Astrocyte (in vitro differentiated cells and primary cell): ENCODE data around the gene TRPC4. TPM values are rescaled to one million over a fixed set of nuclear protein-coding genes. Genes with fewer than 3 reads are reported as not detected.

Experiments
- DNase-seq: peaks from one replicate; pipeline ENCODE4 v3.0.0-alpha.2; 2010; ENCODE audit warnings: low read depth
- FAIRE-seq: peaks from 2 replicates; lab custom pipeline; 2011; peaks lifted over from hg19 to GRCh38; lab: Jason Lieb, UNC
- H2AFZ ChIP-seq: 2 replicates; pipeline ENCODE4 v1.6.0; 2012; ENCODE audit warnings: low read depth, low read length, inconsistent platforms
- H3K27ac ChIP-seq: 2 replicates; pipeline ENCODE4 v1.5.1; 2011; ENCODE audit warnings: low read depth, low read length, inconsistent platforms
- H3K27me3 ChIP-seq: 2 replicates; pipeline ENCODE4 v1.6.0; 2011; ENCODE audit warnings: low read length, inconsistent platforms; ENCODE audit not compliant: insufficient read depth
- H3K36me3 ChIP-seq: 2 replicates; pipeline ENCODE4 v1.5.1; 2011; ENCODE audit warnings: low read length, inconsistent platforms; ENCODE audit not compliant: insufficient read depth
- H3K4me1 ChIP-seq: 2 replicates; pipeline ENCODE4 v1.5.1; 2011; ENCODE audit warnings: low read length, inconsistent platforms; ENCODE audit not compliant: insufficient read depth
- H3K4me2 ChIP-seq: 2 replicates; pipeline ENCODE4 v1.6.0; 2012; ENCODE audit warnings: low read length, inconsistent platforms
- H3K4me3 ChIP-seq: 2 replicates; pipeline ENCODE4 v1.5.1; 2011; ENCODE audit warnings: low read depth, mild to moderate bottlenecking, low read length, inconsistent platforms; ENCODE audit not compliant: insufficient read depth
- H3K79me2 ChIP-seq: 2 replicates; pipeline ENCODE4 v1.6.0; 2012; ENCODE audit warnings: mild to moderate bottlenecking, low read length, inconsistent platforms; ENCODE audit not compliant: insufficient read depth
- H3K9ac ChIP-seq: 2 replicates; pipeline ENCODE4 v1.6.0; 2012; ENCODE audit warnings: mild to moderate bottlenecking, low read length, inconsistent platforms
- H3K9me3 ChIP-seq: 2 replicates; pipeline ENCODE4 v1.5.1; 2012; ENCODE audit warnings: low read depth, mild to moderate bottlenecking, low read length, inconsistent platforms; ENCODE audit not compliant: insufficient read depth
- H4K20me1 ChIP-seq: 2 replicates; pipeline ENCODE4 v1.6.0; 2012; ENCODE audit warnings: low read length, inconsistent platforms; ENCODE audit not compliant: insufficient read depth
- H3K27ac Mint-ChIP-seq: one replicate; pipeline ENCODE4 v1.8.0; 2021; ENCODE audit warnings: mild to moderate bottlenecking, mixed read lengths; ENCODE audit not compliant: unreplicated experiment
- H3K27me3 Mint-ChIP-seq: one replicate; pipeline ENCODE4 v1.8.0; 2021; ENCODE audit warnings: low read depth, mixed read lengths; ENCODE audit not compliant: unreplicated experiment
- H3K36me3 Mint-ChIP-seq: one replicate; pipeline ENCODE4 v1.8.0; 2021; ENCODE audit warnings: low read depth, mixed read lengths; ENCODE audit not compliant: unreplicated experiment
- H3K4me1 Mint-ChIP-seq: one replicate; pipeline ENCODE4 v1.8.0; 2021; ENCODE audit warnings: low read depth, mixed read lengths; ENCODE audit not compliant: unreplicated experiment
- H3K4me3 Mint-ChIP-seq: one replicate; pipeline ENCODE4 v1.8.0; 2021; ENCODE audit warnings: mild to moderate bottlenecking, moderate library complexity, mixed read lengths; ENCODE audit not compliant: unreplicated experiment
- H3K9me3 Mint-ChIP-seq: one replicate; pipeline ENCODE4 v1.8.0; 2021; ENCODE audit warnings: mild to moderate bottlenecking, mixed read lengths; ENCODE audit not compliant: unreplicated experiment
- EZH2 ChIP-seq: IDR thresholded peaks from 2 replicates; pipeline ENCODE4 v1.6.1; 2012; ENCODE audit warnings: mild to moderate bottlenecking, low read length, inconsistent platforms; ENCODE audit not compliant: insufficient read depth
- total RNA-seq: library from RNA; stranded (reverse); gene quantifications from 2 replicates; pipeline ENCODE4 v1.2.1, GENCODE V29; 2021
- TF ChIP-seq, protein P1 (sequence below): IDR thresholded peaks from 2 replicates; pipeline ENCODE4 v1.5.1; 2011; ENCODE audit warnings: low read depth, mild to moderate bottlenecking, inconsistent platforms, low read length, moderate library complexity; ENCODE audit not compliant: insufficient read depth

TRPC4 gene
- total RNA-seq, 1 donor from 2014 or later = 14.4 TPM

DNA sequence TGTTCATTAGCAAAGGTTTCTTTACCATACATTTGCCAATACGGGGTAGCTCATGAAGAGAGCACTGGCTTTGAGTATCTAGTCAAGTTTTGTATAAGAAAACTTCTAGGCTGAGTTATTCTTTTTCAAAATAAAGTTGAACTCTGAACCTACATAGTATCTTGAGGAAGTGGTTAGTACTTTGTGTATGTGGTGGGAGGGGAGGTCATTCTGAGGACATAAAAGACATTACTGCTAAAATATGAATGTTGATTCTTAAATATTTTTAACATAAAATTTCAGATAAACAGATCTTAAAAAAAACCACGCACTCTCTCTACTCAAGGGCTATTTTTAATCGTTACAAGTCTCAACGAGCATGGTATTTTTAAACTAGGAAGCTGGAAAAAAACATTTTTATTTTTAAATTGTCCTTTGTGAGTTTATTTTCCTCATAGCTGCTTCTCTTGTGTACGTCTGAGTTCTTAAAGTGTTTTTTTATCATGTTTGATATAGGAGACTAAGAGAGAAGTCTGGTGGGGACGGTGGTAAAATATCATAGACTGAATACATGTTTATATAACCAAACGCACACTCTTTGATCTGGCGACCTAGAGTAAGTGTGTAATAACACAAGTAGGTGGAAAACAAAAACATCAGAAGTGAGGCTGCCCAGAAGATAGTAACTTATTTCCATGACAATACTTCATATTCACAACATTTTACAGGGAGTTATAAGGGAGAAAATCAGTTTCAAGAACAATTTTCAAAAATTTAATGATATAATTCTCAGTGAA is 153.0 kb downstream of the TRPC4 start:
- Mint-ChIP-seq H3K4me1 (peaks cover 6% of the 10 kb centered on the region), H3K27me3 (no peaks in the 10 kb centered on the region), H3K9me3 (no peaks in the 10 kb centered on the region), H3K27ac (no peak overlapping the region), H3K36me3 (peaks cover 2% of the 10 kb centered on the region), H3K4me3 (no peak overlapping the region)
- no peaks in the 10 kb centered on the region for H4K20me1 ChIP-seq
- no peaks in the 10 kb centered on the region for H3K36me3 ChIP-seq
- H2AFZ ChIP-seq = no peak overlapping the region
- TF ChIP-seq EZH2 = no peak
- TF ChIP-seq, protein P1, sequence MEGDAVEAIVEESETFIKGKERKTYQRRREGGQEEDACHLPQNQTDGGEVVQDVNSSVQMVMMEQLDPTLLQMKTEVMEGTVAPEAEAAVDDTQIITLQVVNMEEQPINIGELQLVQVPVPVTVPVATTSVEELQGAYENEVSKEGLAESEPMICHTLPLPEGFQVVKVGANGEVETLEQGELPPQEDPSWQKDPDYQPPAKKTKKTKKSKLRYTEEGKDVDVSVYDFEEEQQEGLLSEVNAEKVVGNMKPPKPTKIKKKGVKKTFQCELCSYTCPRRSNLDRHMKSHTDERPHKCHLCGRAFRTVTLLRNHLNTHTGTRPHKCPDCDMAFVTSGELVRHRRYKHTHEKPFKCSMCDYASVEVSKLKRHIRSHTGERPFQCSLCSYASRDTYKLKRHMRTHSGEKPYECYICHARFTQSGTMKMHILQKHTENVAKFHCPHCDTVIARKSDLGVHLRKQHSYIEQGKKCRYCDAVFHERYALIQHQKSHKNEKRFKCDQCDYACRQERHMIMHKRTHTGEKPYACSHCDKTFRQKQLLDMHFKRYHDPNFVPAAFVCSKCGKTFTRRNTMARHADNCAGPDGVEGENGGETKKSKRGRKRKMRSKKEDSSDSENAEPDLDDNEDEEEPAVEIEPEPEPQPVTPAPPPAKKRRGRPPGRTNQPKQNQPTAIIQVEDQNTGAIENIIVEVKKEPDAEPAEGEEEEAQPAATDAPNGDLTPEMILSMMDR = no peak
- no peaks in the 10 kb centered on the region for H3K27me3 ChIP-seq
- H3K4me1 ChIP-seq = peaks cover 19% of the 10 kb centered on the region
- H3K27ac ChIP-seq = peak overlapping the region; percentile 78
- peak overlapping the region; percentile 34 for H3K4me2 ChIP-seq
- no peaks in the 10 kb centered on the region for H3K79me2 ChIP-seq
- no peak for FAIRE-seq
- H3K4me3 ChIP-seq = no peak overlapping the region
- H3K9me3 ChIP-seq = no peaks in the 10 kb centered on the region
- peak overlapping the region; percentile 37 for H3K9ac ChIP-seq
- DNase-seq = peak; percentile 59

DNA sequence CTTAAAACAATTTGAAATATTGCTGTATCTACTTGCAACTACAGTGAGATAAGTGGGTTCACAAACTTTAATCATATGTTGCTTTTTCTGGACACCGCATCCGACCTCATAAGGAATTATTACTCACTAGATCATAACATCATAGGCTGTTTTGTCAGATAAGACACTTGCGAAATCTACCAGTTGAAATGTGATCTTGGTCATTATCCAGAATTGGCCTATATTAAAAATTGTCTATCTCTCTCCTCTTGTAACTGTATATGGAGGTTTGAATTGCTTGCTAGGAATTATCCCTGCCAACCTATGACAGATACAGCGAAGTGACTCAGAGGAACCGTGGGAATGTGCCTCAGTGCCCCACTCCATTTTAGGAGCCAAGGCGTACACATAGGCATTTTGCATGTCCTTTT is 154.0 kb downstream of the TRPC4 start:
- Mint-ChIP-seq H3K36me3 (peaks cover 2% of the 10 kb centered on the region), H3K4me1 (peaks cover 6% of the 10 kb centered on the region), H3K9me3 (no peaks in the 10 kb centered on the region), H3K27ac (no peak overlapping the region), H3K27me3 (no peaks in the 10 kb centered on the region), H3K4me3 (no peak overlapping the region)
- Histone ChIP-seq H3K9ac (peak overlapping the region; percentile 37), H2AFZ (no peak overlapping the region), H3K4me2 (peak overlapping the region; percentile 34), H3K27ac (peak overlapping the region; percentile 78), H3K27me3 (no peaks in the 10 kb centered on the region), H4K20me1 (no peaks in the 10 kb centered on the region), H3K36me3 (no peaks in the 10 kb centered on the region), H3K4me3 (no peak overlapping the region), H3K4me1 (peaks cover 19% of the 10 kb centered on the region), H3K9me3 (no peaks in the 10 kb centered on the region), H3K79me2 (no peaks in the 10 kb centered on the region)
- no peak for TF ChIP-seq EZH2
- TF ChIP-seq, protein P1 = no peak
- peak; percentile 93 for DNase-seq
- FAIRE-seq = peak; percentile 82

DNA sequence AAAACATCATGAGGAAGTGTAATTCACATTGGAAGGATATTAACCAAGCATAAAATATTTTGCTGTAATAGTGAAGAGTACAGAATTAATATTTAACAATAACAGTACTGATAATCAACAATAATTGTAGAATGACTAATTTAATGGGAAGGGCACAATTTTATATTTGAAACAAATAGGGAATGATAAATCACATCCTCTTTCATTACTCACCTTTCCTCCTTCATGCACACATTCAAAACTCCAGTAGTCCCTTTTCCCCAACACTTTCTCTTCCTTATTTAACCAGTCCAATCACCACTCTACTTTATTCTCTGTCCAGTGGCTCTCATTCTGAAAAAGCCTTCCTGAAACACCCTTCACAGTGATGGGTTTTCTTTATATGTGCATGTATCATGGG is 160.3 kb downstream of the TRPC4 start:
- H3K36me3 Mint-ChIP-seq = no peaks in the 10 kb centered on the region
- Histone ChIP-seq H3K79me2 (no peaks in the 10 kb centered on the region), H3K36me3 (no peaks in the 10 kb centered on the region), H3K4me1 (no peaks in the 10 kb centered on the region), H3K4me2 (no peak overlapping the region), H3K4me3 (no peak overlapping the region), H3K9me3 (no peaks in the 10 kb centered on the region), H3K27ac (no peak overlapping the region), H3K27me3 (no peaks in the 10 kb centered on the region), H3K9ac (no peak overlapping the region), H2AFZ (no peak overlapping the region), H4K20me1 (no peaks in the 10 kb centered on the region)
- H3K27me3 Mint-ChIP-seq = no peaks in the 10 kb centered on the region
- TF ChIP-seq, protein P1 = no peak
- TF ChIP-seq EZH2 = no peak
- H3K4me3 Mint-ChIP-seq = no peak overlapping the region
- H3K27ac Mint-ChIP-seq = no peak overlapping the region
- H3K4me1 Mint-ChIP-seq = no peaks in the 10 kb centered on the region
- H3K9me3 Mint-ChIP-seq = no peaks in the 10 kb centered on the region
- DNase-seq = no peak
- no peak for FAIRE-seq
